GM04503 (cell line): ENCODE measurements around the gene TPD52L2.
"Not testable (repeated sequence)": the region's sequence is repeated elsewhere in the genome, so short reads cannot be mapped to it uniquely, and the experiment has no call there.

ENCODE experiments used
- DNase-seq: peaks from one replicate; pipeline ENCODE4 v3.0.0-alpha.2; 2012; ENCODE audit warnings: low read depth

The TPD52L2 gene

GRCh38 chr20:63895952-63896263 lies 30.8 kb downstream of the TPD52L2 start:
- DNase-seq = no peak

DNA sequence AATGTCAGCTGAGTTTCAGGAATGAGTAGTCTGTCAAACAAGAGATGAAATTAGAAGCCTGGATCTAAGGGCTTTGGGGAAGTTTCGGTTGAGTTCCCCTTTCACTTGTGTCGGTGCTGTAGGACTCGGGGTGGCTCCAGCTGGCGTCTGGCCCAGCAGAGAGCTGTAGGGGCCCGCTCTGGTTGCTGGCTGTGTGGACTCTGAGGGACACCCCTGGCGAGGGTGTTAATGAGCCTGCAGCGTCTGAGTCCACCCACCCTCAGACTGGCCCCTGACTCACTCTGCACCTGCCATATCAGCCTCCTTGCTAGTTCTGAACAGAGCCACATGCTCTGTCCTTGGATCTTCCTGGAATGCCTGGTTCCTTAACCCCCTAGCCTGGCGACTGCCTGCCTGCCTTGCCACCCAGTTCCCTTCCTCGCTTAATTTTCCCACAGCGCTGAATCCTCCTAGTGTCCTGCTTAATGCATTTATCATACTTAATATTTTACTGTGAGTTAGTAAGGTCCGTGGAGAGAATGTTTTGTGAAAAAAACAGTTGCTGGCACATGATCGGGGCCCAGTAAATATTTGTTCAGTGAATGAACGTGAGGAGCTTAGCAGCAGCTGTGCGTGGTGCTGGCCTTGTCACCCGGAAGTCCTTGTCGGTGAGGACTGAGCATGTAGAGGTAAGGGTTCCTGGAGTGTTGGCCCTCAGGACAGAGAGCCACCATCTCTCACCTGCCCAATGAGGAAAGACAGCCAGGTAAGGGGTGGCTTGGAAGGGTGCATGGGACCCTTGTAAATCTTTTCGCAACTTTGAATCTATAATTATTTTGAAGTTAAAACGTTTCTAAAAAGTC lies 31.4 kb downstream of the TPD52L2 start:
- DNase-seq = no peak

DNA sequence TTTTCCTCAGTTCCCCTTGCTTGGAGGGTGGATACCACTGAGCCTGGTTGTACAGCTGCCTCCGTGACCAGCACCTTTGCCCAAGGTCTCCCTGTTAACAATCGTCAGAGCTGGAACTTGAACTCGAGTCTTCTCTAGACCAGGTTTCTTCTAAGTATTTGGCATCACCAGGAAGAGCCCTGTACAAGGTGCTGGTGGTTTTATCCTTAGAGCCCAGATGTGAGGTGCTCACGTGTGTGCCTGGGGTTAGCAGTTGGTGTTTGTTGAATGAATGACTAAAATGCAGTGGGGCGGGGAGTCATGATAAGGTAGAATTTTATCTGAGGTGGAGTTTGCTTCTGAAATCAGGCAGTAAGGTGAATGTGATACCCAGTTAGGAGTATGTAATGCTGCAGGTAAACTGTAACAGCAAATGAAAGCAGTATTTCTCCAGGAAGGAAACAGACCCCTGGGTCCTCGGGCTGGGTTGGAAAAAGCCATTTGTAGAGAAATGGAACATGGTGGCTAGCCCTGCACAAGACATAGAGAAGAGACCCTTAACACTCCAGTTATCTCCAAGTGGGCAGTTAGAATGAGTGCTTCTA lies 33.0 kb downstream of the TPD52L2 start:
- no peak for DNase-seq

DNA sequence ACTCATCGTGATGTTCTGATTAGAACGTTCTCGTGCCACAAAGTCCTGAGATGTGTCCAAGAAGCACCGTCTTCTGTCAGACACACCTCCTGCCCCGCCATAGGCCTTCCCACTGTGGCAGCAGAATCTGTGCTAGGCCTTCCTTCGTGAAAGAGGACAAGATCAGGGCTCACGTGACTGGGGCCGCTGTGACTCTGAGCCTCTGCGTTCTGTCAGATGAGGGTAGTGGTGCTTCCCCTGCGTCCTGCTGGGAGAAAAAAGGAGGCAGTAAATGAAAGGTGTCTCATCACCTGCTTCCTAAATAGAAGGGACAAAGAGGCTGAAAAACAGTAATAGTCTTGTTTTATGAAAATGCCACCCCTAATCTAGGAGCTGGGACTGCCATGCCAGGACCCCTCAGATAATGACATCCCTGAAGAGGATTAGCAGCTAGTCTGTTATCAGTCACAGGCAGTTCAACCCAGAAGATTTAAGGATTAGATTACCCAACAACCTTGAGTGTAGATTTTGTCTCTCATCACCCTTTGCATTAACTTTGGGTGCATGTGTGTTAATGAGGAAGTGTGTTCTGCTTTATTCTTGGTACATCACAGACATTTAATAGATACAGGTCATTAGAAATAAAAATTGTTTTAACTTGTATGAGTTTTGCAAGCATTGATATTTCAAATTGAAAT lies 34.0 kb downstream of the TPD52L2 start:
- DNase-seq = no peak

DNA sequence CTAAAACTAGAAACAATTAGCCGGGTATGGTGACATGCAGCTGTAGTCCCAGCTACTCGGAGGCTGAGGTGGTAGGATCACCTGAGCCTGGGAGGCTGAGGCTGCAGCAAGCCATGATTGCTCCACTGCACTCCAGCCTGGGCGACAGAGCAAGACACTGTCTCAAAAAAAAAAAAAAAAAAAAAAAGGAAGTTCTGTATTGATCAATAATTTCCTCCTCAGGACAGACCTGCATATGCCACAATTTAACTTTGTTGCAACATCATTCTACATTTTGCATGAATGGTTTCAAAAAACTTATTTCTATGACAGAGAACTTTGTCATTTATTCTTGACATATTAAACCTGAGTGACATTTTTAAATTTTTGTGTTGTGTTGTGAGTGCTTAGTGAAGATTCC lies 35.3 kb downstream of the TPD52L2 start:
- no peak for DNase-seq

- DNase-seq = no peak
Measured at GRCh38 chr20:63903796-63904561, 38.9 kb downstream of the TPD52L2 start.

DNA sequence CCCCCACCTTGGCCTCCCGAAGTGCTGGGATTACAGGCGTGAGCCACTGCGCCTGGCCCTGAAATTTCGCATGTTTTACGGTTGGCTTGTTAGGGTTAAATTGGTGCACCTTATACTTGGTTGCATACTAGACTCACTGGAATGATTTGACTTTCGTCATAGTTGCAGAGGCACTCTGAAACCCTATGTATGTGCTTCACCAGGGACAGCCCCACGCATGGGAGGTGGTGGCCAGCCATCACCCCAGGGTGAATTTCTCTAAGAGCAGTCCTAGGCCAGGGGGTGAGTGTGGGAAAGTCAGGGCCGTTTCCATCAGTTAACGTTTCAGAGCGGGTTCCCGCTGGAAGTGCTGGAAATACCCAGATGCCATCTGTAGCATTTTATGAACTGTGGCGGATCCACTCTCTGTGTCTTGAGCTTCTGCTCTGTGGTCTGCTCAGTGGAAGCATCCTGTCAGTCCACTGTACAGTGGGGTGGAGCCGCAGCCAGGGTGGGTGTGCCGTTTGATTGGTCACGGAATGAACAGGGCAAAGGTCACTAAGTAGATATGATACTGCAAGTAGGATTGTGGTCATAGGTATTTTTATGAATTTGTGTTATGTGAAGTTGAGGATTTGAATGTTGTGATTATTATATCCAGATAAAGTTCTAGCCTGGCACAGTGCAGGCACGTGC lies 43.1 kb downstream of the TPD52L2 start:
- DNase-seq = no peak

GRCh38 chr20:63911176-63911575 lies 46.1 kb downstream of the TPD52L2 start:
- no peak for DNase-seq

DNA sequence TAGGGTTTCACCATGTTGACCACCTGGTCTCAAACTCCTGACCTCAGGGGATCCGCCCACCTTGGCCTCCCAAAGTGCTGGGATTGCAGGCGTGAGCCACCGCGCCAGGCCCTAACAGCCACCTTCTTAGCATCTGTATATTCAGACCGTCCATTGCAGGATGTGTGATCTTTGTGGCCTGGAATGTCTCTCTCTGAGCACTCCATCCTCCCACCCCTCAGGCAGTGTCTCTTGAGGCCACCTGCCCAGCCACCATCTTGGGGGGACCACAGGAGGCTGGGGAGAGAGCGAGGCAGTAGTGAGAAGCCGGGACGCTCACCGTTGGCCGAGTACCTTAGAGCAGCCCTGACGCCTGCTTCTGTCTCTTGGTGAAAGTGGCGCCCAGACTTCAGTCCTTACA lies 48.7 kb downstream of the TPD52L2 start:
- DNase-seq = no peak

DNA sequence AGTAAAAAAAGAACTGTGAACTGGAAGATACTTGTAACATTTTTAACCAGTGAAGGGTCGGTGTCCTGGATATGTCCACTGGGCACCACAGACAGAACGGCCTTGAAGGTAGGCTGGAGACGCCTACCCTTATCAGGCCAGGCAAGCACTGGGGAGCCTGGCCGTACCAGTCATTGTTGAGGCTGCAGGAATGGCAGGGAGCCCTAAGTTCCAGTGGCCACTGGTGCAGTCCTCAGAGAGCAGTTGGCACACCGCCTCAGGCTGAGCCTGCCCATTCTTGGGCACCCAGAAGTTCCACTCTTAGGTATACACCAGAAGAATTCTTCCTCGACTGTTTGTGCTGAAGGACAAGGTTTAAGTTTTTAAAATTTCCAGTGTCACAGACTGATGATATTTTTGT lies 50.4 kb downstream of the TPD52L2 start:
- no peak for DNase-seq

DNA sequence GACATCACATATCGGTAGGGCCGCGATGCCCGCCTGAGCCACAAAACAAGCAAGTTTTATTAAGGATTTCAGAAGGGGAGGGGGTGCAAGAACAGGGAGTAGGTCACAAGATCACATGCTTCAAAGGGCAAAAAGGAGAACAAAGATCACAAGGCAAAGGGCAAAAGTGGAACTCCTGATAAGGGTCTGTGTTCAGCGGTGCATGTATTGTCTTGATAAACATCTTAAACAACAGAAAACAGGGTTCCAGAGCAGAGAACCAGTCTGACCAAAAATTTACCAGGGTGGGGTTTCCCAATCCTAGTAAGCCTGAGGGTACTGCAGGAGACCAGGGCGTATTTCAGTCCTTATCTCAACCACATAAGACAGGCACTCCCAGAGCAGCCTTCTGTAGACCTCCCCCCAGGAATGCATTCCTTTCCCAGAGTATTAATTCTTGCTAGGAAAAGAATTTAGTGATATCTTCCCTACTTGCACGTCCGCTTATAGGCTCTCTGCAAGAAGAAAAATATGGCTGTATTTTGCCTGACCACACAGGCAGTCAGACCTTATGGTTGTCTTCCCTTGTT lies 51.4 kb downstream of the TPD52L2 start:
- DNase-seq = not testable (repeated sequence)

- no peak for DNase-seq
Measured at GRCh38 chr20:63917811-63918210, 52.7 kb downstream of the TPD52L2 start.

DNA sequence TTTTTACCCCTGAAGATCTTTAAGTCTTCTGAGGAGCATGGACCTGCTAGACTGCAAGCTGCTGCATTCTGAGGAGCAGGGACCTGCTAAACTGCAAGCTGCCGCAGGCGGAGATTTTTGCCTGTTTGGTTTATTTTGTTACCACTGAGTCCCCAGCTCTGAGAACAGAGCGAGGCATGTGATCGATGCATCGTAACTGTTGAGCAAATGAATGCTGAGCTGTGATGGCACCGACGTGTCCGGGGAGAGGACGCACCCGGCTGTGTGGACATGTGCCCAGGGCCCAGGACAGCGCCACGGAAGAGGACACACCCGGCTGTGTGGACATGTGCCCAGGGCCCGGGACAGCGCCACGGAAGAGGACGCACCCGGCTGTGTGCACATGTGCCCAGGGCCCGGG lies 54.1 kb downstream of the TPD52L2 start:
- no peak for DNase-seq

DNA sequence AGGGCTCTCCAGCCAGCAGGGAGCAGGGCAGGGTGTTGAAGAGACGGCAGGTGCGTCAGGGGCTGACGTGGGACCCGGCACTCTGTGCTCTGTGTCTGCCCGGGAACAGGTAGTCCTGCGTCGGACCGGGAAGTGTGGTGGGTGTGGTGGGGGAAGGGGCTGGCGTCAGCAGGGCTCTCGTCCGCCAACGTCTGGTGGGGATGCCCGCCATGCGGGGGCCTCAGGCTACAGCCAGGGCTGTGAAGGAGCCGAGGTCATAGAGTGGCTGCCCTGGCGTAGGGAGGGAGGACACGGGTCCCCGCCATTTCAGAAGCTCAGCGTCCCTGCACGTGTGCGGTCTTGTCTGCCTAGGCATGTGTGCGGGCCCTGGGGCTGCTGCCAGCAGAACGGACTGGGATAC lies 55.2 kb downstream of the TPD52L2 start:
- DNase-seq = no peak

DNA sequence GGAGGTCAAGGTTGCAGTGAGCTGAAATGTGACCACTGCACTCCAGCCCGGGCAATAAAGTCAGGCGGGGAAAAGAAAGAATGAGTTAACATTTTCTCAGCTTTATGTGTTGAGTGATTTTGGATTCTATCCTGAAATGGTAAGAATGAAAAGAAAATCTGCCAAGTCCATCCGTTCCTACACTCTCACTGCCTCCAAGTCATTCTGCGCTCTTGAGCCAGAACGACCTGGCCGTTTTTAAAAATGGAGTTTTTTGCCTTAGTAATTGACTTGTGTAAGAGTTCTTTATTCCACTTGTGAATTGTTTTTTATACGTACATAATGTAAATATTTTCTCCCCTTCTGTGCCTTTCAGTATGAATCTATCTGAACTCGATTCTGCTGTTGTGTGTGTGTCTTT lies 58.6 kb downstream of the TPD52L2 start:
- DNase-seq = no peak

DNA sequence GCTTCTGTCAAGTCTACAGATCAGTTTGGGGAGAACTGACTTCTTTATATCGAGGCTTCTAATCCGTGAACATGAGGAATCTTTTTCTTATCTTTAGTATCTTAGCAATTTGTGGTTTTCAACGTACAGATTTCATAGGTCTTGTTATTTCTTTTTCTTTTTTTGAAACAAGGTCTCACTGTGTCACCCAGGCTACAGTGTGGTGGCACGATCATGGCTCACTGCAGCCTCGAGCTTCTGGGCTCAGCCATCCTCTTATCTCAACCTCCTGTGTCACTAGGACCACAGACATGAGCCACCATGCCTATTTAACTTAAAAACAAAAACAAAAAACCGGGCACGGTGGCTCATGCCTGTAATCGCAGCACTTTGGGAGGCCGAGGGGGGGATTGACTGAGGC lies 59.2 kb downstream of the TPD52L2 start:
- DNase-seq = no peak

DNA sequence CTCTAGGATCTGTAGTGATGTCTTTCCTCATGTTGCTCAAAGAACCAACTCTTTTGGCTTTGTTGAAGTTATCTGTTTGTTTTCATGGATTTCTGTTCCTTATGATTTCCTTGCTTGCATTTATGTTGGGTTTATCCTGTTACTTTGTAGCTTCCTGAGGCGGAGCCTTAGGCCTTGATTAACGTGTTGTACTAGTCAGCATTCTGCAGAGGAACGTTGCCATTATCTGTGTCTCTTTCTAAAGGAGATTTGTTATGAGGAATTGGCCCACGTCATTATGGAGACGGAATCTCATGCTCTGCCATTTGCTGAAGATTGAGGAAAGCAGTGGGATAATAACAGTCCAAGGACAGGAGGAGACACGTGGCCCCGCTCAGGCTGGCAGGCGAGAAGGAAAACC lies 61.2 kb downstream of the TPD52L2 start:
- DNase-seq = no peak

GRCh38 chr20:63929071-63929470 lies 64.0 kb downstream of the TPD52L2 start:
- no peak for DNase-seq

GRCh38 chr20:63929473-63929883 lies 64.4 kb downstream of the TPD52L2 start:
- DNase-seq = not testable (repeated sequence)

GRCh38 chr20:63930971-63931553 lies 66.0 kb downstream of the TPD52L2 start:
- DNase-seq = no peak

DNA sequence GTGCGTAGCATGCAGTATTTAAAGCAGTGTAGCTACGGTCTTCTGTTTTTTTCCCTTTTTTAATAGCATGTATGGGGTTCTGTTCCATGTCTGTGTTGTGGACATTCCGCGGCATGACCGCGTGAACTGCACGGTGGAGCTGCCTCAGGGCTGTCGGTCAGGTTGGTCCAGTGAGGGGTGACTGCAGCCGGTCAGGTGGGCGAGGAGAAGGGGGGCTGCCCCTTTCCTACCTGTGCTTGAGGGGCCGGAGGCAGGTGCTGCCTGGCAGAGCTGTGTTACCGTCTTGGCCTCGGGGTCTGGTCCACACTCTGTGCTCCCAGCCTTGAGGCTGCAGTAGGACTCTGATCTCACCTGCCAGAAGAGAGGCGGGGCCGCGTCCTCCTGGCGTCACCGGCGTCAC lies 66.7 kb downstream of the TPD52L2 start:
- no peak for DNase-seq
